PC-9 (cell line): ENCODE data around the gene TMEM208. TPM values are rescaled to one million over a fixed set of nuclear protein-coding genes. Genes with fewer than 3 reads are reported as not detected.

Experiments
- BruUV-seq: library from RNA; stranded (reverse); fragments of 400-500 nt; replicated peaks from 2 replicates; lab custom pipeline; 2021; lab: Mats Ljungman, UMichigan
- CTCF ChIA-PET: fragments of 300-600 bp; sonication (Branson Sonifier 250); formaldehyde crosslinking; loops from one replicate; lab custom pipeline; 2022; ENCODE audit warnings: antibody characterized with exemption; lab: Charles Lee
- POLR2A ChIA-PET: fragments of 300-600 bp; sonication (Branson Sonifier 250); formaldehyde crosslinking; loops from one replicate; lab custom pipeline; 2022; ENCODE audit warnings: antibody characterized with exemption; ENCODE audit not compliant: unreplicated experiment; lab: Charles Lee
- DNase-seq, 2 experiments: peaks; one replicate each; pipeline versions ENCODE4 v3.0.0 to v3.0.0-alpha.2; 2015 to 2022; ENCODE audit warnings: mixed read lengths in 1 of 2
- H2AFZ ChIP-seq: fragments of 200-600 bp; sonication (generic); 2 replicates; pipeline ENCODE4 v1.8.1; 2017; ENCODE audit warnings: antibody characterized with exemption
- H3F3A ChIP-seq: fragments of 200-600 bp; sonication (generic); 2 replicates; pipeline ENCODE4 v1.8.1; 2017; ENCODE audit warnings: antibody characterized with exemption, mild to moderate bottlenecking, low read depth; ENCODE audit not compliant: insufficient read depth
- H3K27ac ChIP-seq: fragments of 200-600 bp; sonication (generic); 2 replicates; pipeline ENCODE4 v1.6.1; 2016; ENCODE audit warnings: mixed run types
- H3K27me3 ChIP-seq: fragments of 200-600 bp; sonication (generic); 2 replicates; pipeline ENCODE4 v1.6.1; 2016; ENCODE audit warnings: low read depth, mixed run types; ENCODE audit not compliant: insufficient read depth
- H3K36me3 ChIP-seq: fragments of 200-600 bp; sonication (generic); 2 replicates; pipeline ENCODE4 v1.6.1; 2016; ENCODE audit warnings: low read depth, mixed run types
- H3K4me1 ChIP-seq: fragments of 200-600 bp; sonication (generic); replicated peaks from 2 replicates; pipeline ENCODE4 v1.6.1; 2016; ENCODE audit warnings: mixed run types; ENCODE audit not compliant: insufficient read depth
- H3K4me2 ChIP-seq: fragments of 200-600 bp; sonication (generic); 2 replicates; pipeline ENCODE4 v1.6.1; 2017; ENCODE audit warnings: mixed run types
- H3K4me3 ChIP-seq: fragments of 200-600 bp; sonication (generic); 2 replicates; pipeline ENCODE4 v1.6.1; 2016; ENCODE audit warnings: mixed run types
- H3K79me2 ChIP-seq: fragments of 200-600 bp; sonication (generic); 2 replicates; pipeline ENCODE4 v1.6.1; 2017; ENCODE audit warnings: low read depth, mixed run types
- H3K9me2 ChIP-seq: fragments of 200-600 bp; sonication (generic); 2 replicates; pipeline ENCODE4 v1.8.1; 2017; ENCODE audit warnings: mild to moderate bottlenecking; ENCODE audit not compliant: insufficient read depth
- H3K9me3 ChIP-seq: fragments of 200-600 bp; sonication (generic); 2 replicates; pipeline ENCODE4 v1.8.1; 2016; ENCODE audit warnings: low read depth; ENCODE audit not compliant: insufficient read depth
- H4K20me1 ChIP-seq: fragments of 200-600 bp; sonication (generic); 2 replicates; pipeline ENCODE4 v1.8.1; 2017; ENCODE audit not compliant: insufficient read depth
- EZH2 ChIP-seq: fragments of 200-600 bp; sonication (generic); IDR thresholded peaks from 2 replicates; pipeline ENCODE4 v1.8.0; 2017; ENCODE audit warnings: antibody characterized with exemption, low read depth
- intact Hi-C: fragments of 100-400 bp; cut with micrococcal nuclease; formaldehyde crosslinking; loops from one replicate; pipeline ENCODE4 v1.10.0; 2022; ENCODE audit not compliant: unreplicated experiment
- total RNA-seq: library from RNA; stranded (reverse); gene quantifications from 2 replicates; pipeline ENCODE4 v1.2.3, GENCODE V29; 2021
- TF ChIP-seq, protein P1 (sequence below): fragments of 200-600 bp; sonication (generic); conservative IDR thresholded peaks from 2 replicates; pipeline ENCODE4 v1.6.1; 2017; ENCODE audit warnings: mixed run types, antibody characterized with exemption, mild to moderate bottlenecking, moderate library complexity

Gene TMEM208
- total RNA-seq, 1 experiment from 2014 or later: 39.5 TPM

- H4K20me1 ChIP-seq: no peaks in the 10 kb centered on the region
- no peak overlapping the region for H2AFZ ChIP-seq
- no peaks in the 10 kb centered on the region; the same call in 1 of the 2 replicates for H3K27me3 ChIP-seq
- no peak overlapping the region for H3K27ac ChIP-seq
- TF ChIP-seq, protein P1, sequence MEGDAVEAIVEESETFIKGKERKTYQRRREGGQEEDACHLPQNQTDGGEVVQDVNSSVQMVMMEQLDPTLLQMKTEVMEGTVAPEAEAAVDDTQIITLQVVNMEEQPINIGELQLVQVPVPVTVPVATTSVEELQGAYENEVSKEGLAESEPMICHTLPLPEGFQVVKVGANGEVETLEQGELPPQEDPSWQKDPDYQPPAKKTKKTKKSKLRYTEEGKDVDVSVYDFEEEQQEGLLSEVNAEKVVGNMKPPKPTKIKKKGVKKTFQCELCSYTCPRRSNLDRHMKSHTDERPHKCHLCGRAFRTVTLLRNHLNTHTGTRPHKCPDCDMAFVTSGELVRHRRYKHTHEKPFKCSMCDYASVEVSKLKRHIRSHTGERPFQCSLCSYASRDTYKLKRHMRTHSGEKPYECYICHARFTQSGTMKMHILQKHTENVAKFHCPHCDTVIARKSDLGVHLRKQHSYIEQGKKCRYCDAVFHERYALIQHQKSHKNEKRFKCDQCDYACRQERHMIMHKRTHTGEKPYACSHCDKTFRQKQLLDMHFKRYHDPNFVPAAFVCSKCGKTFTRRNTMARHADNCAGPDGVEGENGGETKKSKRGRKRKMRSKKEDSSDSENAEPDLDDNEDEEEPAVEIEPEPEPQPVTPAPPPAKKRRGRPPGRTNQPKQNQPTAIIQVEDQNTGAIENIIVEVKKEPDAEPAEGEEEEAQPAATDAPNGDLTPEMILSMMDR: no peak
- TF ChIP-seq EZH2: no peak
- H3K36me3 ChIP-seq: no peaks in the 10 kb centered on the region
- no peaks in the 10 kb centered on the region for H3K9me3 ChIP-seq
- no peaks in the 10 kb centered on the region for H3K79me2 ChIP-seq
- H3K4me2 ChIP-seq: no peak overlapping the region
- ChIA-PET CTCF (no interaction called here), POLR2A (no interaction called here)
- no TSS peak for BruUV-seq
- DNase-seq: no peak
- peaks cover 5% of the 10 kb centered on the region for H3K4me1 ChIP-seq
- H3K9me2 ChIP-seq: no peaks in the 10 kb centered on the region
- intact Hi-C loops: no loop called here
- no peak overlapping the region for H3K4me3 ChIP-seq
- H3F3A ChIP-seq: peaks cover 4% of the 10 kb centered on the region; the same call in 1 of the 2 replicates
These were observed 25.9 kb downstream of the TMEM208 start for GRCh38 chr16:67252609-67253497.

- Histone ChIP-seq H3K79me2 (no peaks in the 10 kb centered on the region), H3F3A (no peaks in the 10 kb centered on the region; the same call in 1 of the 2 replicates), H3K36me3 (no peaks in the 10 kb centered on the region), H2AFZ (no peak overlapping the region), H3K4me1 (no peaks in the 10 kb centered on the region), H3K9me2 (no peaks in the 10 kb centered on the region), H4K20me1 (no peaks in the 10 kb centered on the region), H3K9me3 (no peaks in the 10 kb centered on the region), H3K4me2 (no peak overlapping the region), H3K4me3 (no peak overlapping the region), H3K27me3 (no peaks in the 10 kb centered on the region), H3K27ac (no peak overlapping the region)
- CTCF ChIA-PET: no interaction called here
- no peak for DNase-seq
- BruUV-seq: no TSS peak
- TF ChIP-seq EZH2: no peak
- TF ChIP-seq, protein P1: no peak
- intact Hi-C loops: no loop called here
- POLR2A ChIA-PET: no interaction called here
These were observed 28.0 kb downstream of the TMEM208 start for GRCh38 chr16:67254801-67255552.

DNA sequence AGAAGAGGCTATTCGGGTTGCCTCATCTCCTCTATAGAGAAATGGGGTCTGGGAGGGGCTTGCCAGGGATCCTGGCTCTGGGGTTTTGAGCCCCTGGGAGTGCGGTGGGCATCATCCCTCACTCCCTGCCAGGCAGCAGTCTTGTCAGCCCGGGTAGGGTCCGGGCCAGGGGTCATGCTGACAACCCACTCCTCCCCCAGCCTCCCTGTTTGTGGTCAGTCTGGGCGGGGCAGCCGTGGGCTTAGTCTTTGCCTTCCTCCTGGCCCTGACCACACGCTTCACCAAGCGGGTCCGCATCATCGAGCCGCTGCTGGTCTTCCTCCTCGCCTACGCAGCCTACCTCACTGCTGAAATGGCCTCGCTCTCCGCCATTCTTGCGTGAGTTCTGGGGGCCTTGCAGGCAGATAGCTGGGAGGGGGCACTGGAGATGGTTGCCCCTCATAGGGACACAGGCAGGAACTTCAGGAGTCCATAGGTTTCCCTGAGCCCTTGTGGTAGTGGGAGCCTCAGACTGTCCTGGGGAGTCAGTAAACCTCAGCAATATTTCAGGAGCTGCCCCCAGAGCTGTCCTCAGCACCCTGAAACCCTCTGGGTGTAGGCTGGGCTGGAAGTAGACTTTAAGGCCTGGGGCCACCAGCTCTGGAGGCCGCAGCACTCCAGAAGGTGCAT, 28.8 kb downstream of the TMEM208 start:
- H3K36me3 ChIP-seq: no peaks in the 10 kb centered on the region
- CTCF ChIA-PET: no interaction called here

More for the DNA sequence above, 28.8 kb downstream of the TMEM208 start:
- intact Hi-C loops: no loop called here
- no peak overlapping the region for H3K4me3 ChIP-seq
- no peak overlapping the region for H2AFZ ChIP-seq
- no peaks in the 10 kb centered on the region for H4K20me1 ChIP-seq
- H3K9me2 ChIP-seq: no peaks in the 10 kb centered on the region
- no peaks in the 10 kb centered on the region for H3K9me3 ChIP-seq
- POLR2A ChIA-PET: no interaction called here
- no peak overlapping the region for H3K4me2 ChIP-seq
- DNase-seq: no peak
- no peaks in the 10 kb centered on the region; the same call in 1 of the 2 replicates for H3F3A ChIP-seq
- no peak for TF ChIP-seq EZH2
- TF ChIP-seq, protein P1: no peak
- H3K79me2 ChIP-seq: no peaks in the 10 kb centered on the region
- BruUV-seq: no TSS peak
- no peaks in the 10 kb centered on the region for H3K27me3 ChIP-seq
- no peaks in the 10 kb centered on the region for H3K4me1 ChIP-seq
- H3K27ac ChIP-seq: no peak overlapping the region
